NT2/D1 (cell line): ENCODE results near the gene CACNA1G.

Experiments
- DNase-seq: peaks from one replicate; pipeline ENCODE4 v3.0.0-alpha.2; 2011; ENCODE audit warnings: low read depth, low spot score
- H3K27me3 ChIP-seq: 2 replicates; pipeline ENCODE4 v1.6.0; 2011; ENCODE audit warnings: mild to moderate bottlenecking; ENCODE audit not compliant: insufficient read length, insufficient read depth
- H3K36me3 ChIP-seq: 2 replicates; pipeline ENCODE4 v1.6.1; 2011; ENCODE audit warnings: mild to moderate bottlenecking, low read length, mixed read lengths; ENCODE audit not compliant: insufficient read depth, insufficient read length
- H3K4me1 ChIP-seq: 2 replicates; pipeline ENCODE4 v1.5.1; 2011; ENCODE audit not compliant: insufficient read depth, insufficient read length
- H3K4me3 ChIP-seq: 2 replicates; pipeline ENCODE4 v1.5.1; 2011; ENCODE audit warnings: low read depth; ENCODE audit not compliant: insufficient read length
- H3K9ac ChIP-seq: 2 replicates; pipeline ENCODE4 v1.6.0; 2011; ENCODE audit warnings: low read depth; ENCODE audit not compliant: insufficient read length
- H3K9me3 ChIP-seq: 2 replicates; pipeline ENCODE4 v1.5.1; 2011; ENCODE audit warnings: mild to moderate bottlenecking, low read length; ENCODE audit not compliant: insufficient read depth
- SUZ12 ChIP-seq: IDR thresholded peaks from 2 replicates; pipeline ENCODE4 v1.6.1; 2011; ENCODE audit not compliant: insufficient read length, insufficient read depth; ENCODE audit errors: extremely low read depth
- YY1 ChIP-seq: IDR thresholded peaks from 2 replicates; pipeline ENCODE4 v1.6.1; 2011; ENCODE audit not compliant: insufficient read length, insufficient read depth
- ZNF274 ChIP-seq: IDR thresholded peaks from 2 replicates; pipeline ENCODE4 v1.6.1; 2011; ENCODE audit warnings: mild to moderate bottlenecking, low read depth, low read length

CACNA1G gene

GRCh38 chr17:50612281-50612680, 51.8 kb downstream of the CACNA1G start:
- H3K4me1 ChIP-seq: peaks cover 20% of the 10 kb centered on the region
- H3K4me3 ChIP-seq: no peak overlapping the region
- no peak for TF ChIP-seq YY1
- DNase-seq: no peak
- H3K9me3 ChIP-seq: no peaks in the 10 kb centered on the region
- no peaks in the 10 kb centered on the region for H3K36me3 ChIP-seq
- H3K27me3 ChIP-seq: no peaks in the 10 kb centered on the region
- H3K9ac ChIP-seq: no peak overlapping the region

GRCh38 chr17:50613007-50613992, 52.8 kb downstream of the CACNA1G start:
- Histone ChIP-seq H3K9ac (peak overlapping the region; percentile 3), H3K9me3 (no peaks in the 10 kb centered on the region), H3K36me3 (no peaks in the 10 kb centered on the region), H3K4me3 (no peak overlapping the region), H3K27me3 (no peaks in the 10 kb centered on the region), H3K4me1 (peaks cover 18% of the 10 kb centered on the region)
- TF ChIP-seq ZNF274: no peak
- no peak for TF ChIP-seq SUZ12
- no peak for TF ChIP-seq YY1
- DNase-seq: no peak

- Histone ChIP-seq H3K27me3 (no peaks in the 10 kb centered on the region), H3K36me3 (no peaks in the 10 kb centered on the region), H3K9me3 (no peaks in the 10 kb centered on the region), H3K4me3 (no peak overlapping the region), H3K4me1 (peaks cover 15% of the 10 kb centered on the region), H3K9ac (no peak overlapping the region)
- DNase-seq: no peak
- TF ChIP-seq SUZ12 (no peak), YY1 (no peak), ZNF274 (no peak)
These were observed 54.0 kb downstream of the CACNA1G start for GRCh38 chr17:50614471-50615051.

GRCh38 chr17:50615828-50616227, 55.3 kb downstream of the CACNA1G start:
- Histone ChIP-seq H3K9me3 (no peaks in the 10 kb centered on the region), H3K4me3 (no peak overlapping the region), H3K36me3 (no peaks in the 10 kb centered on the region), H3K4me1 (peaks cover 13% of the 10 kb centered on the region), H3K9ac (no peak overlapping the region), H3K27me3 (no peaks in the 10 kb centered on the region)
- DNase-seq: no peak
- no peak for TF ChIP-seq ZNF274
- TF ChIP-seq YY1: no peak
- TF ChIP-seq SUZ12: no peak

GRCh38 chr17:50618300-50618699, 57.8 kb downstream of the CACNA1G start:
- no peak overlapping the region for H3K9ac ChIP-seq
- TF ChIP-seq ZNF274 (no peak), SUZ12 (no peak), YY1 (no peak)
- no peak for DNase-seq
- H3K4me1 ChIP-seq: peaks cover 22% of the 10 kb centered on the region
- no peak overlapping the region for H3K4me3 ChIP-seq
- no peaks in the 10 kb centered on the region for H3K36me3 ChIP-seq
- H3K27me3 ChIP-seq: no peaks in the 10 kb centered on the region
- no peaks in the 10 kb centered on the region for H3K9me3 ChIP-seq

GRCh38 chr17:50618941-50619340, 58.4 kb downstream of the CACNA1G start:
- H3K4me1 ChIP-seq: peaks cover 24% of the 10 kb centered on the region
- H3K27me3 ChIP-seq: no peaks in the 10 kb centered on the region
- H3K9ac ChIP-seq: no peak overlapping the region
- TF ChIP-seq SUZ12 (no peak), YY1 (no peak), ZNF274 (no peak)
- H3K4me3 ChIP-seq: no peak overlapping the region
- no peaks in the 10 kb centered on the region for H3K36me3 ChIP-seq
- H3K9me3 ChIP-seq: no peaks in the 10 kb centered on the region
- DNase-seq: no peak

GRCh38 chr17:50619489-50619888, 59.0 kb downstream of the CACNA1G start:
- Histone ChIP-seq H3K36me3 (no peaks in the 10 kb centered on the region), H3K4me3 (no peak overlapping the region), H3K9ac (no peak overlapping the region), H3K27me3 (no peaks in the 10 kb centered on the region), H3K4me1 (peaks cover 25% of the 10 kb centered on the region), H3K9me3 (no peaks in the 10 kb centered on the region)
- TF ChIP-seq SUZ12: no peak
- no peak for TF ChIP-seq ZNF274
- TF ChIP-seq YY1: no peak
- DNase-seq: no peak
